HCT116 (cell line): ENCODE results near the gene SLC30A7. TPM values are rescaled to one million over a fixed set of nuclear protein-coding genes. Genes with fewer than 3 reads are reported as not detected.

Source experiments
- ATAC-seq: fragments of 200-7000 bp; cut with Tn5 transposase; 2 replicates; pipeline ENCODE4 v1.9.1; 2020; ENCODE audit warnings: mild to moderate bottlenecking, moderate library complexity
- BruUV-seq: library from RNA; stranded (reverse); fragments of 400-500 nt; replicated peaks from 2 replicates; lab custom pipeline; 2021; lab: Mats Ljungman, UMichigan
- CTCF ChIA-PET: fragments of 300-600 bp; sonication (Branson Sonifier 250); formaldehyde crosslinking; loops from one replicate; lab custom pipeline; 2021; ENCODE audit warnings: antibody characterized with exemption; lab: Charles Lee
- POLR2A ChIA-PET: fragments of 300-600, 350-600 bp; sonication (Branson Sonifier 250); formaldehyde crosslinking; loops from one replicate; lab custom pipeline; 2021; ENCODE audit warnings: antibody characterized with exemption; lab: Charles Lee
- RAD21 ChIA-PET, 2 experiments: fragments of 300-600 bp; sonication (Branson Sonifier 250); formaldehyde crosslinking; loops; one replicate each; lab custom pipeline; 2023; ENCODE audit warnings: low total read pairs in 2 of 2; ENCODE audit not compliant: uncharacterized antibody in 2 of 2, unreplicated experiment in 2 of 2, low non-redundant PET in 1 of 2; lab: Charles Lee
- DNase-seq: peaks from one replicate; pipeline ENCODE4 v3.0.0-alpha.2; 2010; ENCODE audit warnings: low read depth, low spot score
- H2AFZ ChIP-seq: fragments of 200-600 bp; shearing (Covaris generic), sonication (generic); 2 replicates; pipeline ENCODE4 v1.6.1; 2017; ENCODE audit warnings: low read depth, mixed run types, mixed read lengths, antibody characterized with exemption, low read length; ENCODE audit not compliant: poor library complexity, severe bottlenecking
- H3K27ac ChIP-seq: 2 replicates; pipeline ENCODE4 v1.5.1; 2012; ENCODE audit warnings: low read depth, low read length
- H3K27me3 ChIP-seq: fragments of 200-600 bp; sonication (generic); 2 replicates; pipeline ENCODE4 v1.6.1; 2016; ENCODE audit warnings: mixed run types, low read length, mixed read lengths; ENCODE audit not compliant: insufficient read depth
- H3K36me3 ChIP-seq, 2 experiments: fragments of 200-500 bp in 1 of 2; fragments of 200-600 bp in 1 of 2; sonication (Bioruptor generic) in 1 of 2; sonication (generic) in 1 of 2; 2 replicates each; pipeline versions ENCODE4 v1.5.1 to v1.6.1; 2014 to 2016; ENCODE audit warnings: low read length in 2 of 2, inconsistent platforms in 1 of 2, mixed read lengths in 1 of 2, mixed run types in 1 of 2; ENCODE audit not compliant: insufficient read depth in 2 of 2, control insufficient read depth in 1 of 2
- H3K4me1 ChIP-seq, 2 experiments: fragments of 200-600 bp in 1 of 2; sonication (generic) in 1 of 2; 2 replicates each; pipeline versions ENCODE4 v1.5.1 to v1.6.1; 2012 to 2017; ENCODE audit warnings: low read length in 2 of 2, inconsistent platforms in 1 of 2, mild to moderate bottlenecking in 1 of 2, mixed read lengths in 1 of 2, mixed run types in 1 of 2, moderate library complexity in 1 of 2; ENCODE audit not compliant: insufficient read depth in 2 of 2, control insufficient read depth in 1 of 2
- H3K4me2 ChIP-seq: fragments of 200-600 bp; sonication (generic); 2 replicates; pipeline ENCODE4 v1.6.1; 2017; ENCODE audit warnings: mixed run types, low read length, mixed read lengths
- H3K4me3 ChIP-seq, 2 experiments: fragments of 200-600 bp in 1 of 2; sonication (generic) in 1 of 2; replicated peaks in 1 of 2; 2 replicates each; pipeline ENCODE4 v1.5.1; 2011 to 2016; ENCODE audit warnings: low read length in 2 of 2, control low read depth in 1 of 2, low read depth in 1 of 2, mild to moderate bottlenecking in 1 of 2, mixed read lengths in 1 of 2, mixed run types in 1 of 2
- H3K79me2 ChIP-seq: fragments of 200-600 bp; sonication (generic); 2 replicates; pipeline ENCODE4 v1.6.1; 2017; ENCODE audit warnings: mild to moderate bottlenecking, mixed run types, low read length, moderate library complexity, mixed read lengths; ENCODE audit not compliant: insufficient read depth
- H3K9ac ChIP-seq: fragments of 200-600 bp; sonication (generic); 2 replicates; pipeline ENCODE4 v1.6.1; 2016; ENCODE audit warnings: low read length, mixed read lengths
- H3K9me2 ChIP-seq: fragments of 200-600 bp; sonication (generic), shearing (Covaris generic); 2 replicates; pipeline ENCODE4 v1.6.1; 2017; ENCODE audit warnings: mixed run types, mild to moderate bottlenecking, moderate library complexity; ENCODE audit not compliant: insufficient read depth
- H3K9me3 ChIP-seq, 2 experiments: fragments of 200-500 bp in 1 of 2; fragments of 200-600 bp in 1 of 2; sonication (Bioruptor generic) in 1 of 2; sonication (generic) in 1 of 2; 2 replicates each; pipeline ENCODE4 v1.6.1; 2014 to 2017; ENCODE audit warnings: low read length in 2 of 2, mixed read lengths in 2 of 2, inconsistent platforms in 1 of 2, low read depth in 1 of 2, mild to moderate bottlenecking in 1 of 2, mixed run types in 1 of 2, moderate library complexity in 1 of 2; ENCODE audit not compliant: control insufficient read depth in 1 of 2, insufficient read depth in 1 of 2
- H4K20me1 ChIP-seq: fragments of 200-600 bp; sonication (generic), shearing (Covaris generic); 2 replicates; pipeline ENCODE4 v1.6.1; 2017; ENCODE audit warnings: mixed run types, mild to moderate bottlenecking, moderate library complexity; ENCODE audit not compliant: insufficient read depth
- ATF3 ChIP-seq: IDR thresholded peaks from 2 replicates; pipeline ENCODE4 v1.6.1; 2012
- CBX3 ChIP-seq: IDR thresholded peaks from 2 replicates; pipeline ENCODE4 v1.6.1; 2012; ENCODE audit warnings: low read depth
- CTCF ChIP-seq, 3 experiments: fragments of 200-600 bp in 1 of 3; sonication (generic) in 1 of 3; IDR thresholded peaks in 2 of 3; conservative IDR thresholded peaks in 1 of 3; 2 replicates each; pipeline ENCODE4 v1.5.1; 2012 to 2017; ENCODE audit warnings: low read depth in 2 of 3, low read length in 2 of 3, antibody characterized with exemption in 1 of 3, borderline replicate concordance in 1 of 3, control low read depth in 1 of 3, mild to moderate bottlenecking in 1 of 3, mixed read lengths in 1 of 3, mixed run types in 1 of 3, moderate library complexity in 1 of 3; ENCODE audit not compliant: insufficient read depth in 1 of 3
- ELF1 ChIP-seq: IDR thresholded peaks from 2 replicates; pipeline ENCODE4 v1.6.1; 2012; ENCODE audit warnings: low read depth, borderline replicate concordance
- EZH2 ChIP-seq: fragments of 200-600 bp; sonication (generic); IDR thresholded peaks from 2 replicates; pipeline ENCODE4 v1.6.1; 2017; ENCODE audit warnings: antibody characterized with exemption, mixed run types
- EZH2phosphoT487 ChIP-seq: fragments of 200-600 bp; IDR thresholded peaks from 2 replicates; pipeline ENCODE4 v1.6.1; 2018; ENCODE audit warnings: antibody characterized with exemption, borderline replicate concordance
- FOSL1 ChIP-seq: IDR thresholded peaks from 2 replicates; pipeline ENCODE4 v1.6.1; 2012; ENCODE audit warnings: low read depth
- JUND ChIP-seq: IDR thresholded peaks from 2 replicates; pipeline ENCODE4 v1.6.1; 2012
- MAX ChIP-seq: IDR thresholded peaks from 2 replicates; pipeline ENCODE4 v1.6.1; 2012
- POLR2A ChIP-seq: IDR thresholded peaks from 2 replicates; pipeline ENCODE4 v1.7.0; 2011; ENCODE audit warnings: borderline replicate concordance; ENCODE audit not compliant: insufficient read depth, insufficient read length; ENCODE audit errors: extremely low read depth
- POLR2AphosphoS5 ChIP-seq: IDR thresholded peaks from 2 replicates; pipeline ENCODE4 v1.6.1; 2011; ENCODE audit warnings: mild to moderate bottlenecking, low read depth, low read length, moderate library complexity
- REST ChIP-seq: IDR thresholded peaks from 2 replicates; pipeline ENCODE4 v1.6.1; 2012; ENCODE audit warnings: low read depth
- SIN3A ChIP-seq: IDR thresholded peaks from 2 replicates; pipeline ENCODE4 v1.6.1; 2012; ENCODE audit warnings: low read depth
- SP1 ChIP-seq: IDR thresholded peaks from 2 replicates; pipeline ENCODE4 v1.6.1; 2012; ENCODE audit warnings: low read depth
- TCF7L2 ChIP-seq: IDR thresholded peaks from 2 replicates; pipeline ENCODE4 v1.7.0; 2011; ENCODE audit warnings: borderline replicate concordance, inconsistent platforms; ENCODE audit not compliant: insufficient read depth, insufficient read length; ENCODE audit errors: extremely low read depth
- YY1 ChIP-seq: IDR thresholded peaks from 2 replicates; pipeline ENCODE4 v1.6.1; 2011; ENCODE audit warnings: low read length, low read depth, moderate library complexity, mild to moderate bottlenecking; ENCODE audit not compliant: insufficient replicate concordance; ENCODE audit errors: extremely low read depth
- ZBTB33 ChIP-seq: IDR thresholded peaks from 2 replicates; pipeline ENCODE4 v1.6.1; 2011; ENCODE audit warnings: mild to moderate bottlenecking, low read length, moderate library complexity; ENCODE audit not compliant: insufficient replicate concordance; ENCODE audit errors: extremely low read depth
- ZFX ChIP-seq: fragments of 450-650 bp; IDR thresholded peaks from 2 replicates; pipeline ENCODE4 v1.6.1; 2017
- ZNF274 ChIP-seq: fragments of 200-500 bp; sonication (Bioruptor generic); IDR thresholded peaks from 2 replicates; pipeline ENCODE4 v1.6.1; 2014; ENCODE audit warnings: mild to moderate bottlenecking, low read depth, low read length, inconsistent platforms
- intact Hi-C: fragments of 100-400 bp; cut with micrococcal nuclease; formaldehyde crosslinking; loops from 2 replicates; pipeline ENCODE4 v1.10.0; 2022
- total RNA-seq: library from RNA; stranded (reverse); gene quantifications from one replicate; pipeline ENCODE4 v1.2.1, GENCODE V29; 2021; ENCODE audit not compliant: unreplicated experiment

SLC30A7 gene
- total RNA-seq, 1 experiment from 2014 or later: 23.3 TPM

- CTCF ChIA-PET: no interaction called here
- no peak for ATAC-seq
- Histone ChIP-seq H3K9me3 (no peaks in the 10 kb centered on the region), H3K4me1 (peaks cover 0 to 9% of the 10 kb centered on the region in 2 experiments; a peak in 1 of 4 replicates), H3K9ac (no peak overlapping the region), H3K27ac (no peak overlapping the region), H3K9me2 (no peaks in the 10 kb centered on the region), H3K4me2 (no peak overlapping the region), H3K4me3 (no peak overlapping the region), H2AFZ (no peak overlapping the region), H4K20me1 (no peaks in the 10 kb centered on the region), H3K36me3 (peaks cover 4 to 16% of the 10 kb centered on the region in 2 experiments; a peak in 2 of 4 replicates), H3K79me2 (no peaks in the 10 kb centered on the region), H3K27me3 (no peaks in the 10 kb centered on the region)
- TF ChIP-seq ZBTB33: no peak
- TF ChIP-seq FOSL1: no peak
- TF ChIP-seq POLR2A: no peak
- TF ChIP-seq EZH2phosphoT487: no peak
- TF ChIP-seq CBX3: no peak
- no peak for TF ChIP-seq JUND
- TF ChIP-seq ATF3: no peak
- no peak for TF ChIP-seq POLR2AphosphoS5
- no peak for TF ChIP-seq SIN3A
- no peak for TF ChIP-seq SP1
- no peak for TF ChIP-seq CTCF (IDR thresholded peaks at IDR 0.05 in 2 of 3, conservative IDR thresholded peaks at IDR 0.05 in 1 of 3; ENCODE audit: borderline replicate concordance in 1 of 3, insufficient read depth in 1 of 3, low read depth in 2 of 3, low read length in 2 of 3)
- no peak for TF ChIP-seq EZH2
- no peak for TF ChIP-seq MAX
- no peak for TF ChIP-seq TCF7L2
- no peak for TF ChIP-seq ELF1
- no peak for TF ChIP-seq ZFX
- no peak for TF ChIP-seq REST
- TF ChIP-seq ZNF274: no peak
- TF ChIP-seq YY1: no peak
- BruUV-seq: no TSS peak
- RAD21 ChIA-PET: no interaction called here
- POLR2A ChIA-PET: no interaction called here
- intact Hi-C loops: no loop called here
- DNase-seq: no peak
Measured at GRCh38 chr1:101004670-101005069, 108.8 kb downstream of the SLC30A7 start.
